ENCODE data around the gene PKD2L1. TPM values are rescaled to one million over a fixed set of nuclear protein-coding genes. Genes with fewer than 3 reads are reported as not detected.
A peak's percentile ranks its signal among the peaks of the same experiment; 100 is the strongest.
"Not testable (repeated sequence)": the region's sequence is repeated elsewhere in the genome, so short reads cannot be mapped to it uniquely, and the experiment has no call there.

PKD2L1 gene
- total RNA-seq, 1 donor, result not detected

DNA sequence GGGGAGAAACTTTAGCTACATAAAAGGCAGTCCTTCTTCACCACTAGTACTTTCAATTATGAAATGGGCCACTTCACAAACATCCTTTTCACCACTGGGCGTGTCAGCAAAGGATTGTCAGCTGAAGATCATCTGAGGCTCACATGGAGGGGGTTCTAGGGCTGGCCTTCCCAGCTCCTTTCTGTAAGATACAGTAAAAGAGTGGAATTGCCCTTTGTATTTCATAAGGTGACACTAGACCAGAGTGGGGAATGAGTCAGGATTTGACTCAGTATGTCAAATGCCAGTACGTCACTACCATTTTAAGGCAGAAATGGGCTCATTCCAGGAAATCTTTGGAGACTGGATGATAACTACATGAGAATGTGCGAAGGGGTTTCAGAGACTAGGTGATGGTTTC, 22.3 kb downstream of the PKD2L1 start:
- Histone ChIP-seq H3K9me3 (ENCODE audit: low read depth, low read length) (no peaks in the 10 kb centered on the region), H3K27ac (ENCODE audit: low read depth, low read length) (no peak overlapping the region), H3K4me1 (ENCODE audit: insufficient read depth, low read length) (peaks cover 6% of the 10 kb centered on the region), H3K27me3 (ENCODE audit: insufficient read depth, low read length) (peaks cover 44% of the 10 kb centered on the region), H4K20me1 (ENCODE audit: insufficient read depth, low read length) (no peaks in the 10 kb centered on the region), H2AFZ (ENCODE audit: low read length) (no peak overlapping the region), H3K4me2 (ENCODE audit: insufficient read depth, low read length) (peak overlapping the region; percentile 38), H3K4me3 (ENCODE audit: insufficient read depth, low read length) (no peak overlapping the region), H3K79me2 (ENCODE audit: insufficient read depth, low read length) (no peaks in the 10 kb centered on the region), H3K36me3 (ENCODE audit: insufficient read depth, low read length) (no peaks in the 10 kb centered on the region)
- TF ChIP-seq, protein P1, sequence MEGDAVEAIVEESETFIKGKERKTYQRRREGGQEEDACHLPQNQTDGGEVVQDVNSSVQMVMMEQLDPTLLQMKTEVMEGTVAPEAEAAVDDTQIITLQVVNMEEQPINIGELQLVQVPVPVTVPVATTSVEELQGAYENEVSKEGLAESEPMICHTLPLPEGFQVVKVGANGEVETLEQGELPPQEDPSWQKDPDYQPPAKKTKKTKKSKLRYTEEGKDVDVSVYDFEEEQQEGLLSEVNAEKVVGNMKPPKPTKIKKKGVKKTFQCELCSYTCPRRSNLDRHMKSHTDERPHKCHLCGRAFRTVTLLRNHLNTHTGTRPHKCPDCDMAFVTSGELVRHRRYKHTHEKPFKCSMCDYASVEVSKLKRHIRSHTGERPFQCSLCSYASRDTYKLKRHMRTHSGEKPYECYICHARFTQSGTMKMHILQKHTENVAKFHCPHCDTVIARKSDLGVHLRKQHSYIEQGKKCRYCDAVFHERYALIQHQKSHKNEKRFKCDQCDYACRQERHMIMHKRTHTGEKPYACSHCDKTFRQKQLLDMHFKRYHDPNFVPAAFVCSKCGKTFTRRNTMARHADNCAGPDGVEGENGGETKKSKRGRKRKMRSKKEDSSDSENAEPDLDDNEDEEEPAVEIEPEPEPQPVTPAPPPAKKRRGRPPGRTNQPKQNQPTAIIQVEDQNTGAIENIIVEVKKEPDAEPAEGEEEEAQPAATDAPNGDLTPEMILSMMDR (IDR thresholded peaks at IDR 0.05; ENCODE audit: extremely low read depth, low read depth, low read length), result no peak
- DNase-seq (ENCODE audit: insufficient read length, low spot score, missing footprints), result peak; percentile 85

DNA sequence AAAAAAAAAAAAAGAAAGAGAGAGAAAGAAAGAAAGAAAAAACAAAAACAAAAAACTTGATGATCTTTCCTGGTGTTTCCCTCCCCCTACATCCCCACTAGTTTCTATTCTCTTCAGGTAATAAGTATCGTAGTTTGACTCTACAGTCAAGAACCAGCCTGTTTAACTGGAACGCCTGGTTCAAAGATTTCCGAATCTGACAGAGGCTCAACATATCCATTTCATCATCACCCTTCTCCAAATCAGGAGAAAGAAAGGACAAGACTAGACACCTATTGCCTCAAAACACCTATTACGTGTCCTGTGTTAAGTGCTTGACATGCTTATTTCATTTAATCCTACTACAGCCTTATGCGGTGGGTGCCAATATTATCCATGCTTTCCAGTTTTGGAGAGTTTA, 23.2 kb downstream of the PKD2L1 start:
- TF ChIP-seq, protein P1 (IDR thresholded peaks at IDR 0.05; ENCODE audit: extremely low read depth, low read depth, low read length), result no peak
- Histone ChIP-seq H3K4me1 (ENCODE audit: insufficient read depth, low read length) (peaks cover 6% of the 10 kb centered on the region), H3K4me3 (ENCODE audit: insufficient read depth, low read length) (no peak overlapping the region), H3K9me3 (ENCODE audit: low read depth, low read length) (no peaks in the 10 kb centered on the region), H3K27me3 (ENCODE audit: insufficient read depth, low read length) (peaks cover 41% of the 10 kb centered on the region), H3K27ac (ENCODE audit: low read depth, low read length) (no peak overlapping the region), H3K79me2 (ENCODE audit: insufficient read depth, low read length) (no peaks in the 10 kb centered on the region), H2AFZ (ENCODE audit: low read length) (no peak overlapping the region), H3K4me2 (ENCODE audit: insufficient read depth, low read length) (no peak overlapping the region), H3K36me3 (ENCODE audit: insufficient read depth, low read length) (no peaks in the 10 kb centered on the region), H4K20me1 (ENCODE audit: insufficient read depth, low read length) (no peaks in the 10 kb centered on the region)
- no peak for DNase-seq (ENCODE audit: insufficient read length, low spot score, missing footprints)

DNA sequence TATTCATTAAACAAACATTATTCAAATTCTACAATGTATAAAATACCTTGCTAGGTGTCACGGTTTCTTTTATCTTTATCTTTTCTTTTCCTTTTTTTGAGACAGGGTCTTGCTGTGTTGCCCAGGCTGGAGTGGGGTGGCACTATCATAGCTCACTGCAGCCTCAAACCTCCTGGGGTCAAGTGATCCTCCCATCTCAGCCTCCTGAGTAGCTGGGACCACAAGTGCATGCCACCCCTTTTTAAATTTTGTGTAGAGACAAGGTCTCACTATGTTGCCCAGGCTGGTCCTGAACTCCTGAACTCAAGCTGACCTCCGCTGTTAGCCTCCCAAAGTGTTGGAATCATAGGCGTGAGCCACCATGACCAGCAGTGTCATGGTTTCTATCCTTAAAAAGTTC, 25.6 kb downstream of the PKD2L1 start:
- Histone ChIP-seq H3K27me3 (ENCODE audit: insufficient read depth, low read length) (peaks cover 28% of the 10 kb centered on the region), H2AFZ (ENCODE audit: low read length) (no peak overlapping the region), H3K4me3 (ENCODE audit: insufficient read depth, low read length) (no peak overlapping the region), H3K79me2 (ENCODE audit: insufficient read depth, low read length) (no peaks in the 10 kb centered on the region), H3K9me3 (ENCODE audit: low read depth, low read length) (no peaks in the 10 kb centered on the region), H3K36me3 (ENCODE audit: insufficient read depth, low read length) (no peaks in the 10 kb centered on the region), H3K4me1 (ENCODE audit: insufficient read depth, low read length) (peaks cover 6% of the 10 kb centered on the region), H3K4me2 (ENCODE audit: insufficient read depth, low read length) (no peak overlapping the region), H4K20me1 (ENCODE audit: insufficient read depth, low read length) (no peaks in the 10 kb centered on the region), H3K27ac (ENCODE audit: low read depth, low read length) (no peak overlapping the region)
- TF ChIP-seq, protein P1 (IDR thresholded peaks at IDR 0.05; ENCODE audit: extremely low read depth, low read depth, low read length), result no peak
- DNase-seq (ENCODE audit: insufficient read length, low spot score, missing footprints), result no peak

- no peak for DNase-seq (ENCODE audit: insufficient read length, low spot score, missing footprints)
- Histone ChIP-seq H4K20me1 (ENCODE audit: insufficient read depth, low read length) (no peaks in the 10 kb centered on the region), H3K4me2 (ENCODE audit: insufficient read depth, low read length) (no peak overlapping the region), H3K36me3 (ENCODE audit: insufficient read depth, low read length) (no peaks in the 10 kb centered on the region), H3K27ac (ENCODE audit: low read depth, low read length) (no peak overlapping the region), H3K4me3 (ENCODE audit: insufficient read depth, low read length) (no peak overlapping the region), H3K79me2 (ENCODE audit: insufficient read depth, low read length) (no peaks in the 10 kb centered on the region), H3K9me3 (ENCODE audit: low read depth, low read length) (no peaks in the 10 kb centered on the region), H3K27me3 (ENCODE audit: insufficient read depth, low read length) (peaks cover 29% of the 10 kb centered on the region), H2AFZ (ENCODE audit: low read length) (no peak overlapping the region), H3K4me1 (ENCODE audit: insufficient read depth, low read length) (peaks cover 6% of the 10 kb centered on the region)
- TF ChIP-seq, protein P1 (IDR thresholded peaks at IDR 0.05; ENCODE audit: extremely low read depth, low read depth, low read length), result peak; percentile 70
These were observed 26.2 kb downstream of the PKD2L1 start for GRCh38 chr10:100303724-100304319.

DNA sequence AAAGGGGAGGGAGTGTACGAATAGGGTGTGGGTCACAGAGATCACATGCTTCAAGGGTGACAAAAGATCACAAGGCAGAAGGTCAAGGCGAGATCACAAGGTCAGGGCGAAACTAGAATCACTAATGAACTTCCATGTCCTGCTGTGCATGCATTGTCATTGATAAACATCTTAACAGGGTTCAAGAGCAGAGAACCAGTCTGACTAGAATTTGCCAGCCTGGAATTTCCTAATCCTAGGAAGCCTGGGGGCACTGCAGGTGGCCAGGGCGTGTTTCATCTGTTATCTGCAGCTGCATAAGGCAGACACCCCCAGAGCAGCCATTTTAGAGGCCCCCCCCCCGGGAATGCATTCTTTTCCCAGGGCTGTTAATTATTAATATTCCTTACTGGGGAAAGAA, 28.9 kb downstream of the PKD2L1 start:
- not testable (repeated sequence) for H3K36me3 ChIP-seq (ENCODE audit: insufficient read depth, low read length); H3K9me3 ChIP-seq (ENCODE audit: low read depth, low read length); H3K4me1 ChIP-seq (ENCODE audit: insufficient read depth, low read length); H3K79me2 ChIP-seq (ENCODE audit: insufficient read depth, low read length); DNase-seq (ENCODE audit: insufficient read length, low spot score, missing footprints); H3K4me3 ChIP-seq (ENCODE audit: insufficient read depth, low read length); H4K20me1 ChIP-seq (ENCODE audit: insufficient read depth, low read length); H3K4me2 ChIP-seq (ENCODE audit: insufficient read depth, low read length); H2AFZ ChIP-seq (ENCODE audit: low read length); H3K27ac ChIP-seq (ENCODE audit: low read depth, low read length)
- H3K27me3 ChIP-seq (ENCODE audit: insufficient read depth, low read length), result peaks cover 46% of the 10 kb centered on the region

Data from osteoblast (primary cell).